Immature natural killer cell (primary cell): ENCODE results near the gene SH3TC2. TPM values are rescaled to one million over a fixed set of nuclear protein-coding genes. Genes with fewer than 3 reads are reported as not detected.

Experiments used
- DNase-seq, 3 donors: peaks; one replicate each; pipeline ENCODE4 v3.0.0; 2022; ENCODE audit warnings: mixed read lengths in 1 of 3
- H3K27ac Mint-ChIP-seq, 6 donors: one replicate each; pipeline ENCODE4 v1.8.0; 2020; ENCODE audit warnings: mixed read lengths in 6 of 6, mild to moderate bottlenecking in 5 of 6, inconsistent platforms in 4 of 6, moderate library complexity in 3 of 6
- H3K27me3 Mint-ChIP-seq, 3 donors: one replicate each; pipeline ENCODE4 v1.8.0; 2020 to 2021; ENCODE audit warnings: low read depth in 3 of 3, mild to moderate bottlenecking in 3 of 3, mixed read lengths in 3 of 3, moderate library complexity in 3 of 3, inconsistent platforms in 1 of 3
- H3K36me3 Mint-ChIP-seq, 3 donors: one replicate each; pipeline ENCODE4 v1.8.0; 2020; ENCODE audit warnings: mixed read lengths in 3 of 3, inconsistent platforms in 2 of 3, mild to moderate bottlenecking in 2 of 3
- H3K4me1 Mint-ChIP-seq, 2 donors: one replicate each; pipeline ENCODE4 v1.8.0; 2020; ENCODE audit warnings: inconsistent platforms in 2 of 2, mild to moderate bottlenecking in 2 of 2, mixed read lengths in 2 of 2, moderate library complexity in 1 of 2
- H3K4me3 Mint-ChIP-seq, 5 donors: one replicate each; pipeline ENCODE4 v1.8.0; 2020; ENCODE audit warnings: mild to moderate bottlenecking in 5 of 5, mixed read lengths in 5 of 5, inconsistent platforms in 3 of 5, moderate library complexity in 3 of 5
- H3K9me3 Mint-ChIP-seq, 6 donors: one replicate each; pipeline ENCODE4 v1.8.0; 2020; ENCODE audit warnings: mild to moderate bottlenecking in 6 of 6, mixed read lengths in 6 of 6, inconsistent platforms in 4 of 6, moderate library complexity in 3 of 6
- polyA plus RNA-seq, 3 donors: library from polyadenylated mRNA; unstranded; fragments of 300-500 nt; fragmentation: Illumina TruSeq; gene quantifications; one replicate each; pipeline ENCODE4 v1.2.3, GENCODE V29; 2021

The SH3TC2 gene
- polyA plus RNA-seq, 3 donors from 2014 or later: 0.47 to 0.82 TPM; not detected in 1

DNA sequence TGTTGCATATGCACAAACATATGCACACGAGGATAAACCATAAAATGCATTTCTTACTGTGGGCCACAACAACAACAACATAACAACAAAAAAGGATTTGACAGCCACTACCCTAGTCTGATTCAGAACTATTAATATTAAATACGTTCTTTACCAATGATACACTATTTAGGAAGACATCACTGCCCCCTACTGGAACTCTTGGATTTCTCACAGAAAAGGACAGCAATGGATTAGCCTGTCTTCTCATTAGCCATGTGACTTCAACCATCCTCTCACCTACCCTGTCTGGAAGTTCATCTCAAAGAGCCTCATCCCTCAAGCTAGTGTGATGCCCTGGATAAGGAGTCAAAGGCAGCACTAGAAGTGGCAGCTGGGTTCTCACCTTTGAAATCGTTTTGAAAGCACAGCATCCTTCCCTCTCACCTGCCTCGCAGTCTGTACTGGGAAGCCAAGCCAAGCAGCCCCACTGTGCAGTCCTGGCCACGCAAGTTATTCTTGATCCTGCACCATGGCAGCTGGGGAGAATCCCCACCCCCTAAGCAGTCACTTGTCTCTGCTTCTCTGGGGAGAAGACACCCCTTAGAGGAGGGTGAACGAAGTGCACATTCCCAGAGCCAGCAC, 64.6 kb downstream of the SH3TC2 start:
- no peaks in the 10 kb centered on the region for H3K36me3 Mint-ChIP-seq
- no peak overlapping the region for H3K27ac Mint-ChIP-seq
- no peaks in the 10 kb centered on the region for H3K9me3 Mint-ChIP-seq
- peaks cover 1 to 6% of the 10 kb centered on the region in 2 donors for H3K4me1 Mint-ChIP-seq
- no peak overlapping the region for H3K4me3 Mint-ChIP-seq
- peak; percentile 53 to 64 (median 57) for DNase-seq
- H3K27me3 Mint-ChIP-seq: peaks cover 0 to 7% (median 0%) of the 10 kb centered on the region in 3 donors

DNA sequence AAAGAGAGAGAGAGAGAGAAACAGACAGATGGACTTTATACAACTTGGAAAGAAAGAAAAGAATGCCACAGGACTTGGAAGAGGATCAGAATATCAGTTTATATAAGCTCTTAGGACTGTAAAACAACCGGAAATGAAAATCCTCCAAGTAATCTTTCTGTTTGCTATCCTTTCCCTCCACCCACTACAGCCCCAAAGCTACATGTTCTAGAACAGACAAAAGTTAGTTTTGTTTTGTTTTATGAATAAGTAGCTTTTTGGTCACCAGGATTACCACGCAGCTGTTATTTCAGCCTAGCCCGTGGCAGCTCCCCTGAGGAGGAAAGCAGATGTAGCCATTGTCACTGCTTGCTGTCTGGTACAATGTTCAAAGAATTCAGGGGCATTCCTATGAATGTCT, 66.6 kb downstream of the SH3TC2 start:
- Mint-ChIP-seq H3K27ac (no peak overlapping the region), H3K27me3 (peaks cover 0 to 7% (median 0%) of the 10 kb centered on the region in 3 donors), H3K36me3 (no peaks in the 10 kb centered on the region), H3K4me1 (peaks cover 1 to 6% of the 10 kb centered on the region in 2 donors), H3K4me3 (no peak overlapping the region), H3K9me3 (no peaks in the 10 kb centered on the region)
- DNase-seq: no peak

DNA sequence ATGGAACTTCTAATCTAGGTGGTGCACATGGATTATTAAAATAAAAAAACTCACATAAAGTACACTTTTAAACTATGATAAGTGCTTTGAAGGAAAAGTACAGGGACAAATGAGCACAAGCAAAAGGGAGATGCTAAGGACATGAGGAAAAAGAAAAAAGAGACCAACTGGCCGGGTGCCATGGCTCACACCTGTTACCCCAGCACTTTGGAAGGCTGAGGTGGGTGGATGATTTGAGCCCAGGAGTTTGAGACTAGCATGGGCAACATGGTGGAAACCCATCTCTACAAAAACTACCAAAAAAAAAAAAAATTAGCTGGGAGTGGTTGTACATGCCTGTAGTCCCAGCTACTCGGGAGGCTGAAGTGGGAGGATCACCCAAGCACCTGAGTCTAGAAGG, 67.1 kb downstream of the SH3TC2 start:
- no peak overlapping the region for H3K4me3 Mint-ChIP-seq
- no peaks in the 10 kb centered on the region for H3K36me3 Mint-ChIP-seq
- H3K27ac Mint-ChIP-seq: no peak overlapping the region
- no peak for DNase-seq
- H3K27me3 Mint-ChIP-seq: peaks cover 0 to 5% (median 0%) of the 10 kb centered on the region in 3 donors
- H3K9me3 Mint-ChIP-seq: no peaks in the 10 kb centered on the region
- H3K4me1 Mint-ChIP-seq: peaks cover 1 to 6% of the 10 kb centered on the region in 2 donors

DNA sequence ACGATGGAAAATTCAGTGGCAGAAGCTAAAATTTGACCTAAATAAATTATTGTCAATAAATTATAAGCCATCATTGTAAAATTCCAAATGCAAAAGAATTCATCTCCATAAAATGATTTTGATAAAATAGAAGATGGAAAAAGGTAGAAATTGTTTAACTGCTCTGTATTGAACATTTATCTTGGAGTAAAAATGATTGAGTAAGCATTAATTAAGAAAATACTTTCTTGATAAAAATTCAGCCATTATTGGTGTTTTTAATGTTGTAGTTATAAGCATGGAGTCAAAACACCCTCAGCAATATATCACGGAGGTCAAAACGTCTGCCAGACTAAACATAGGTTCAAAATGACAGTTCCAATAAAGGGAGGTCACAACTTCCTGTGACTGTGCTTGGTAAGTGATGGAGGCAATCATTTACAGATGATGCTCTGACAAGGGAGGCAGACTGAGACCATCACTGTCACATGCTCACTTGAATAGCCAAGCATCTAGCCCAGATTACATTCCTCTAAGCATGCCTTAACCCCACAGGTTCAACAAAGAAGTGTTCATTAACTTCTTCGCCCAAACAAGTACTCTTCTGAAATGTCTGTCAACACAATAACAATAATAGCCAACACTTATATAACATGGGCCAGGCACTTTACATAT, 69.5 kb downstream of the SH3TC2 start:
- Mint-ChIP-seq H3K9me3 (no peaks in the 10 kb centered on the region), H3K36me3 (no peaks in the 10 kb centered on the region), H3K4me1 (peaks cover 1 to 6% of the 10 kb centered on the region in 2 donors), H3K27me3 (peaks cover 0 to 2% (median 0%) of the 10 kb centered on the region in 3 donors), H3K27ac (no peak overlapping the region), H3K4me3 (no peak overlapping the region)
- DNase-seq: no peak

GRCh38 chr5:148992265-148992664, 70.6 kb downstream of the SH3TC2 start:
- H3K36me3 Mint-ChIP-seq: no peaks in the 10 kb centered on the region
- no peak overlapping the region for H3K27ac Mint-ChIP-seq
- no peak overlapping the region for H3K4me3 Mint-ChIP-seq
- H3K4me1 Mint-ChIP-seq: peaks cover 0 to 11% of the 10 kb centered on the region in 2 donors
- H3K9me3 Mint-ChIP-seq: no peaks in the 10 kb centered on the region
- no peak for DNase-seq
- peaks cover 0 to 2% (median 2%) of the 10 kb centered on the region in 3 donors for H3K27me3 Mint-ChIP-seq

DNA sequence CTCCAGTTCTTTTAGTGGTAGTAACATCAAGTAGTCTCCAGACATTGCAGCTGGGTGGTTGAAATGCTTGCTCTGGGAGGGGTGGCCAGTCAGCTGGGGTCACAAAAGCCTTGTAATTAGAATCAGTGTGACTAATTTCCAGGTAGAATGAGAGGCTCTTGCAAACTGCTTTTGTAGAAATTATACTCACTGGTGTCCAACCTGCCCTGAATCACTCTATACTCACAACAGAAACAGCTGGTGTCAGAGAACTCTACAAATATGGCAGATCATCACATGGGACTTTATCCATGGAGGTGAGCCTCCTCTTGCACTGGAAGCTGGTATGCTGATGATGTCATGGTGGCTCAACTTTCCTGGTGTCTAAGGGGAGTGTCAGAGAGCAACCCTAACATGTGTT, 71.3 kb downstream of the SH3TC2 start:
- peaks cover 0 to 12% of the 10 kb centered on the region in 2 donors for H3K4me1 Mint-ChIP-seq
- H3K27me3 Mint-ChIP-seq: peaks cover 0 to 2% (median 2%) of the 10 kb centered on the region in 3 donors
- no peaks in the 10 kb centered on the region for H3K9me3 Mint-ChIP-seq
- no peaks in the 10 kb centered on the region for H3K36me3 Mint-ChIP-seq
- no peak overlapping the region for H3K4me3 Mint-ChIP-seq
- DNase-seq: no peak
- no peak overlapping the region for H3K27ac Mint-ChIP-seq

- Mint-ChIP-seq H3K4me3 (no peak overlapping the region), H3K27ac (no peak overlapping the region), H3K4me1 (peaks cover 0 to 12% of the 10 kb centered on the region in 2 donors)
These were observed 72.0 kb downstream of the SH3TC2 start for GRCh38 chr5:148990817-148991216.

DNA sequence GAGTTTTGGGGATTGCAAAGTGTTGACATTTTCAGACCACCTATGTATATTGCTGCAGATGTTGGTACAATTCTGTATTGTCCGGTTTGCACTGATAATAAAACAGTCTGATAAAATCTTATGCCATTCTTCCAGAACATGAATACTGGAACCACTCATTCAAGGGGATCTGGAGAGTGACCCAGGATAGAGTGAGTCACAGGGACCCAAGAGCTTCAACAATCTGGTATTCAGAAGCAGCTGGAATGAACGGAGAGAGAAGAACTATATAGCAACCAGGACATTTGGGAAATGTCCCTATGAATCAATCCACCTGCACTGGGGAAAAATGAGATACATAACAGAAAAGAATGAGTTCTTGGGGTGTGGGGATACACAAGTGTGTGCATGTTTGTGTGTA, 73.3 kb downstream of the SH3TC2 start:
- no peaks in the 10 kb centered on the region for H3K36me3 Mint-ChIP-seq
- peaks cover 0 to 12% of the 10 kb centered on the region in 2 donors for H3K4me1 Mint-ChIP-seq
- no peak for DNase-seq
- H3K27me3 Mint-ChIP-seq: peaks cover 0 to 2% (median 2%) of the 10 kb centered on the region in 3 donors
- H3K27ac Mint-ChIP-seq: no peak overlapping the region
- H3K9me3 Mint-ChIP-seq: no peaks in the 10 kb centered on the region
- no peak overlapping the region for H3K4me3 Mint-ChIP-seq

More at GRCh38 chr5:148990817-148991216, 72.0 kb downstream of the SH3TC2 start:
- DNase-seq: no peak
- Mint-ChIP-seq H3K9me3 (no peaks in the 10 kb centered on the region), H3K27me3 (peaks cover 0 to 2% (median 2%) of the 10 kb centered on the region in 3 donors), H3K36me3 (no peaks in the 10 kb centered on the region)

DNA sequence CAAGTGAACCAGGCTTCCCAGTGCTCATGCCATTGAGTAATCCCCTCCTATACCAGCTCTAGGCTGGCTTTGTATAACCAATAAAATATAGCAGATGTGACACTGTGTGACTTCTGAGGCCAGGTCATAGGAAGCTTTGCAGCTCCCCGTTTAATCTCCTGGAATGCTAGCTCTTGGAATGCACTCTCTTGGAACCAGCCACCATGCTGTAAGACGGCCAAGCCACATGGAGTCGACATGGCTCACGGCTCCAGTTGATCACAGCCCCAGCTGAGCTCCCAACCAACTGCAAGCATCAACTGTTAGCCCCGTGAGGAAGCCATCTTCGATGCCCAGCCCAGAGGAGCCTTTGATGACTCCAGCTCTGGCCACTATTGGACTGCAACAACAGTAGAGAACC, 74.5 kb downstream of the SH3TC2 start:
- Mint-ChIP-seq H3K4me1 (peaks cover 0 to 12% of the 10 kb centered on the region in 2 donors), H3K4me3 (no peak overlapping the region), H3K27ac (no peak overlapping the region), H3K27me3 (peaks cover 0 to 2% (median 2%) of the 10 kb centered on the region in 3 donors), H3K36me3 (peaks cover 0 to 4% (median 0%) of the 10 kb centered on the region in 3 donors), H3K9me3 (peaks cover 0 to 5% (median 0%) of the 10 kb centered on the region in 6 donors)
- DNase-seq: no peak

GRCh38 chr5:148986636-148987035, 76.2 kb downstream of the SH3TC2 start:
- Mint-ChIP-seq H3K27me3 (peaks cover 0 to 2% (median 2%) of the 10 kb centered on the region in 3 donors), H3K9me3 (peaks cover 0 to 5% (median 0%) of the 10 kb centered on the region in 6 donors)
- DNase-seq: no peak

DNA sequence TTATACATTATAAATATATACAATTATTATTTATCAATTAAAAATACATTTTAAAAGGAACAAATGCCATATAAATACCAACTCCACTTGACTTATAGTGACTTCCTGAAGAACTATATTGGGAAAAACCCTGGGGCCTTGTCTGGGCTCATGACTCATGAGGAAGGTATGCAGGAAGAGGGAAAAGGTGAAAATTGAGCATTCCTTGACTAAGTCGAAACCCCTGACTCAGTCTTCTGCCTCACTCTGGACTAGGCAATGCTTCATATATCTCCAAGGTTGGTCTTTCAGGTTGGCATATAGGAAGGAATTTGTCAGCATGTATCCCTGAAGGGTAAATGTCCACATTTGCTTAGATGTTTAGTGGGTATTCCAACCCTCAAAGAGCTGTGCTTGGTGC, 78.5 kb downstream of the SH3TC2 start:
- peaks cover 0 to 12% of the 10 kb centered on the region in 2 donors for H3K4me1 Mint-ChIP-seq
- peaks cover 2 to 6% (median 4%) of the 10 kb centered on the region in 3 donors for H3K27me3 Mint-ChIP-seq
- no peak for DNase-seq
- peaks cover 0 to 5% (median 0%) of the 10 kb centered on the region in 6 donors for H3K9me3 Mint-ChIP-seq
- peaks cover 0 to 4% (median 0%) of the 10 kb centered on the region in 3 donors for H3K36me3 Mint-ChIP-seq
- H3K4me3 Mint-ChIP-seq: no peak overlapping the region
- H3K27ac Mint-ChIP-seq: no peak overlapping the region

More at GRCh38 chr5:148986636-148987035, 76.2 kb downstream of the SH3TC2 start:
- Mint-ChIP-seq H3K4me1 (peaks cover 0 to 12% of the 10 kb centered on the region in 2 donors), H3K27ac (no peak overlapping the region), H3K4me3 (no peak overlapping the region), H3K36me3 (peaks cover 0 to 4% (median 0%) of the 10 kb centered on the region in 3 donors)

GRCh38 chr5:148981353-148981752, 81.5 kb downstream of the SH3TC2 start:
- Mint-ChIP-seq H3K4me3 (no peak overlapping the region), H3K36me3 (peaks cover 0 to 4% (median 0%) of the 10 kb centered on the region in 3 donors), H3K9me3 (peaks cover 0 to 5% (median 0%) of the 10 kb centered on the region in 6 donors), H3K27ac (no peak overlapping the region), H3K4me1 (no peaks in the 10 kb centered on the region), H3K27me3 (peaks cover 0 to 10% (median 4%) of the 10 kb centered on the region in 3 donors)
- DNase-seq: no peak

DNA sequence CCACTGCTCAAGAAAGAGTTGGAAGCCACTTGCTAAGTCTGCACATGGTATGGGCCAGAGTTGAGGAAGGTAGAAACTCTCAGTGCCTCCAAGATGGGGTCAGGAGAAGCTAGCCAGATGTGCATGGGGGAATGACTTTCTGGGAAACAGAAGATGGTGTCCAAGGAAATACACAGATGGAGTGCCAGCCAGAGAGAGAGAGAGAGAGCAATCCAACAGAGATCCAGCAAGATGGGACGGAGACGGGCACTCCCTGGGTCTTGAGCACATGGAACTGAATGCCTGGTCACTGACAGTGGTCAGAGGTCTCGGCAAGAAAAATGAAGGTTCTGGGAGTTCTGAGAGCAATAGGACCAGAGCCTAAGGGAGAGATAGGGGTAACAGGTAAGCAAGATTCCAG, 82.1 kb downstream of the SH3TC2 start:
- Mint-ChIP-seq H3K4me3 (no peak overlapping the region), H3K36me3 (peaks cover 0 to 4% (median 0%) of the 10 kb centered on the region in 3 donors), H3K27ac (no peak overlapping the region), H3K9me3 (peaks cover 0 to 5% (median 0%) of the 10 kb centered on the region in 6 donors), H3K27me3 (peaks cover 0 to 10% (median 4%) of the 10 kb centered on the region in 3 donors), H3K4me1 (no peaks in the 10 kb centered on the region)
- DNase-seq: no peak

DNA sequence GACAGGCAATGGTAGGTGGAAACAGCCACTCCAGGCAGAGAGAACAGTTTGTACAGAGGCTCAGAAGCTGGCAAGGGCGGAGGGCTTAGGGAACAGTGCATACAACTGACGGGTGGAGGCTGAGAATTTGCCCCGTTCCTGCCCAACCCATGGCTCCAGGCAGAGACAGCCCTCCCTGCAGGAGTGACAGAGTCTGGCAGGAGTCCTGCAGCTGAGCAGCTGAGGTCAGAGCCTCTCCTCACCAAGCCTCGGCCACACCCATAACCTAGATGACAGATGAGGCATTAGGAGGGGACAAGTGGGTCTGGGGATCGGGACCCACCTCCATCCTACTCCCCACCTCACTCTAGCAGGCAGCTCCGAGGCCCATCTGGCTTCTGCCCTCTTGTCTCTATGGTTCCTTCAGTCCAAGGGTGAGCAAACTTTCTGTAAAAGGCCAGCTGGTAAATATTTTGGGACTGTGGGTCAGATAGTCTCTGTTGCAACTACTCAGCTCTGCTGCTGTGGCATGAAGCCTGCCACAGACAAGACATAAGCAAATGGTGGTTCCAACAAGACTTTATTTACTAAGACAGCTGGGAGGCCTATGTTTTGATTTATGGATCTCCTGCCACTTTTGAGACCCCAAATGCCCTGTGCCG, 83.7 kb downstream of the SH3TC2 start:
- no peak overlapping the region for H3K4me3 Mint-ChIP-seq
- peaks cover 0 to 4% (median 0%) of the 10 kb centered on the region in 6 donors for H3K9me3 Mint-ChIP-seq
- H3K36me3 Mint-ChIP-seq: peaks cover 0 to 4% (median under 1%) of the 10 kb centered on the region in 3 donors
- H3K4me1 Mint-ChIP-seq: no peaks in the 10 kb centered on the region
- H3K27ac Mint-ChIP-seq: no peak overlapping the region
- no peak for DNase-seq
- H3K27me3 Mint-ChIP-seq: peaks cover 4 to 10% (median 5%) of the 10 kb centered on the region in 3 donors
